T follicular helper cell (primary cell): ENCODE measurements around the gene TOR1A.
"Not testable (repeated sequence)": the region's sequence is repeated elsewhere in the genome, so short reads cannot be mapped to it uniquely, and the experiment has no call there.

Experiments used
- DNase-seq: peaks from one replicate; pipeline ENCODE4 v3.0.0-alpha.2; 2020; ENCODE audit warnings: low read depth

TOR1A gene

DNA sequence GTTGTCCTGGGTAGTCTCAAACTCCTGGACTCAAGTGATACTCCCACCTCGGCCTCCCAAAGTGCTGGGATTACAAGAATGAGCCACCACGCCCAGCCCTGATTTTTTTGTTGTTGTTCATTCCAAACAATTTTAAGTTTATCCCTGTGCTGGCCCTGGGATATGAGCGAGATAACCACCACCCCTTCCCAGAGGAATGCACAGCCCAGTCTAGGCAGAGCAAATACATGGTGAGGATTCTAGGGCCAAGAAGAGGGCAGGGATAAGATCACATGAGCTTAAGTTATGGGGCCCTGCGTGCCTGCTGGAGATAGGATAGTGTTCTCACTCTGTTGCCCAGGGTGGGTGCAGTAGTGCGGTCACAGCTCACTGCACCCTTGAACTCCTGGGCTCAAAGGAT, 42.0 kb downstream of the TOR1A start:
- no peak for DNase-seq

DNA sequence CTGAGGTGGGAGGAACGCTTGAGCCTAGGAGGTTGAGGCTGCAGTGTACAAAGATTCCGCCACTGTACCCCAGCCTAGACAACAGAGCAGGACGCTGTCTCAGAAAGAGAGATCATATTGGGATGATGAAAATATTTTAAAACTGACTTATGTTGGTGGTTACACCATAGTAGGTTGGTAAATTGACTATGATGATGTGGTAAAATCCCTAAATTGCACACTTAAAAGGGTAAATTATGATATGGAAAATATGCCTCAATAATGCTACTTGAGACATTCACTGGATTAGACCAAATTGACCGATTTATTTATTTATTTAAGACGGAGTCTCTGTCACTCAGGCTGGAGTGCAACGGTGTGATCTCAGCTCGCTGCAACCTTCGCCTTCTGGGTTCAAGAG, 42.8 kb downstream of the TOR1A start:
- no peak for DNase-seq

DNA sequence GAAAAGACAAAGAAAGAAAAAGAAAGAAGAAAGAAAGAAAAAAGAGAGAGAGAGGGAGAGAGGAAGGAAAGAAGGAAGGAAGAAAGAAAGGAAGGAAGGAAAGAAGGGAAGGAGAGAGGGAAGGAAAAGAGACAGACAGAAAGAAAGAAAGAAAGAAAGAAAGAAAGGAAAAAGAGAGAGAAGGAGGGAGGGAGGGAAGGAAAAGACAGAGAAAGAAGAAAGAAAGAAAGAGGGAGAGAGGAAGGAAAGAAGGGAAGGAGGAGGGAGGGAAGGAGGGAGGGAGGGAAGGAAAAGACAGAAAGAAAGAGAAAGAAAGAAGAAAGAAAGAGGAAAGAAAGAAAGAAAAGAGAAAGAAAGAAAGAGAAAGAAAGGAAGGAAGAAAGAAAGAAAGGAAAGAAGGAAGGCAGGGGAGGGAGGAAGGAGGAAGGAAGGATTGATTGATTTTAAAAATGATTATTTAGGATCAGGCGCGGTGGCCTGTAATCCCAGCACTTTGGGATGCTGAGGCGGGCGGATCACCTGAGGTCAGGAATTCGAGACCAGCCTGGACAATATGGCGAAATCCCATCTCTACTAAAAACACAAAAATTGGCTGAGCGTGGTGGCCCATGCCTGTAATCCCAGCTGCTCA, 44.3 kb downstream of the TOR1A start:
- no peak for DNase-seq

DNA sequence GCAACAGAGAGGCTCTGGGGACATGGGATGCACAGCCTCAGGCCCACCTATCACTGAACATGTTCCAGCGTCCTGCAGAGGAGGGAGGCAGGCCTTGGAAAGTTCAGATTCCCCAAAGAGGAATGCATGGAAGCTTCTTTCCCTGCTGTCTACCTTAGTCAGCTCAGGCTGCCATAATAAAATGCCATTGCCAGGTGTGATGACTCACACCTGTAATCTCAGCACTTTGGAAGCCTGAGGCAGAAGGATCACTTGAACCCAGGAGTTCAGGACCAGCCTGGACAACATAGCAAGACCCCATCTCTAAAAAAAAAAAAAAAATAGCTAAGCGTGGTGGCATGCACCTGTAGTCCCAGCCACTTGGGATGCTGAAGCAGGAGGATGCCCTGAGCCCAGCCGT, 45.5 kb downstream of the TOR1A start:
- DNase-seq: no peak

DNA sequence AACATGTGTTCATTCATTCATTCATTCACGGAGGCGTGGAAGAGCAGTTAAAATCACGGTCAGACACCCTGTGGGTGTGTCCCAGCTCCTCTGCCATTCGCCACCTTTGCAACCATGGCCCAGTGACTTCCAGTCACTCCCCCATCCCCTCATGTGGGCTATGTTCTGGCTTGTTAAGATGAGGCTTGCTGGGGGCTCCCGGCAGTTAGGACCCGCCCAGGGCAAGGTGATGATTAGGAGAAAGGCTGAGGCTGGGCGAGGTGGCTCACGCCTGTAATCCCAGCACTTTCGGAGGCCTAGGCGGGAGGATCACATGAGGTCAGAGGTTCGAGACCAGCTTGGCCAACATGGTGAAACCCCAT, 46.2 kb downstream of the TOR1A start:
- no peak for DNase-seq

DNA sequence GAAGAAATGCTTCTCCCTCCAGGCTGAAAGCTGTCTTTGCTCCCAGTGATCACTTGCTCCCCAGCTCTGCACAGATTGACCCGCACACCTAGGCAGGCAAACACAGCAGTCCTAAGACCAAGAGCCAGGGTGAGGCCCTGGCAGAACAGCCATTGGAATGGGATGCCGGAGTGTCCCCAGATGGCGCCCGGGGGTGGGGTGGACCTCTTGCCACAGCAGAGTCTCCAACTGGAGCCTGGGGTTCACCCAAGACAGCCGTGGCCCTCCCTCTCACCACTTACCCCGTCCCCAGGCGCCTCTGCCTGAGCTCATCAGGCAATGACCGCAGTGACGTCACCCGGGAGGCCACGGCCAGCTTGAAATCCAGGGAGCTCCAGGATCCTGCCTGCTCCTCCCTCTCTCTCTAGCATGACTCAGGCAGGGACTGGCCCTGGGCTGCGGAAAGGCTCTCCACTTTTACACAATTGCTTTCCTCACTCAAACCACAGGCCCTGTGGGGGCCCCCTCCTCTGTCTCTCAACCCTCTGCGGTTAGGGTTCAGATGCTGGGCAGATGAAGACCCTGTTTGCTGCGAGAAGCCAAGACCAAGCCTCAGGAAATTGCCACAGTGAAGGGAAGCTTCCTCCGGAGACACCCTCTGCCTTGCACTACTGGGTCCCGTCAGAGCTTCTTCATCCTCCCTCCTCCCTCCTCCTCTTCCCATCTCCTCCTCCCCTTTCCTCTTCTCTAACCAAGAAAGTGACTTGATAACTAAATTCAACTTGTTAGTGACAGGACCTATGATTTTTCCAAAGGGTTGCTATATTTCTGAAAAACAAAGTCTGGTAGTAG, 46.8 kb downstream of the TOR1A start:
- no peak for DNase-seq

DNA sequence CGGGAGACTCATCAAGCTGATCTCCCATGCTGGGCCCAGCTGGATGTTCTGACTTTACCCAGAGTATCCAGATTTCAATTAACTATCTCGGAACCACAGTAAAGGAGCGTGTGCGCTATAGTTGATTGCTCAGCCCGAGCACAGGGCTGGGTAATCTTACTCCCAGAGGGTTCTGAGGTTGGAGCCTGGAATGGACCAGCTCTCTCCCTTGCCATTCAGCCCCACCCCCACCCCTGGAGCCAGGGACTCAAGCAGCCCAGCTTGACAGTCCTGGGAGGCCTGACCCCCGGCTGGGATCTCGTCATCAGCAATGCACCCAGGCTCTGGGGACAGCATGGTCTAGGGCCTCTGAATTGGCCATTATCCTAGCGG, 47.4 kb downstream of the TOR1A start:
- DNase-seq: no peak

DNA sequence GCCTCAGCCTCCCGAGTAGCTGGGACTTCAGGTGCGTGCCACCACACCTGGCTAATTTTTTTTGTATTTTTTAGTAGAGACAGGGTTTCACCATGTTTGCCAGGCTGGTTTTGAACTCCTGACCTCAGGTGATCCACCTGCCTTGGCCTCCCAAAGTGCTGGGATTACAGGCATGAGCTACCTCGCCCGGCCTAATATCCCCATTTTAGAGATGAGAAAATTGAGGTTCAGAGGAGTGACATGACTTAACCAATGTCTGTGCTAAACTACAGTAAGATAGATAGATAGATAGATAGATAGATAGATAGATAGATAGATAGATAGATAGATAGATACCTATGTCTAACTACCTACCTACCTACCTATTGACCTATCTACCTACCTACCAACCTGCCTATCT, 47.8 kb downstream of the TOR1A start:
- not testable (repeated sequence) for DNase-seq

DNA sequence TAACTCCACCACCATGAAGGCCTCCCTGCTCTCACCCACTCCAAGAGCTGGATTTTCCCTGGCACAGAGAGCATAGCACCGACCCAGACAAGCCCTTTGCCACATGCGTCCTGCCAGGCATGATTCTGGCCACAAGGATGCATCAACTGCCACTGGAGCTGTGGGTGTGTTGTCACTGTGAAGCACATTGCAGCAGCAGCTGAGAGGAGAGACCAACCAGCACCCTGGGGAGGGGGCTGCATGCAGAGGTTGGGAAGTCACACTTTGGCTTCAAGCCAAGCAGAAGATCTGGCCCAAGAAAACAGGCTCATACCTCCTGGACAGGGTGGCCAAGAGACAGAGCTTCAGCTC, 48.5 kb downstream of the TOR1A start:
- DNase-seq: no peak

DNA sequence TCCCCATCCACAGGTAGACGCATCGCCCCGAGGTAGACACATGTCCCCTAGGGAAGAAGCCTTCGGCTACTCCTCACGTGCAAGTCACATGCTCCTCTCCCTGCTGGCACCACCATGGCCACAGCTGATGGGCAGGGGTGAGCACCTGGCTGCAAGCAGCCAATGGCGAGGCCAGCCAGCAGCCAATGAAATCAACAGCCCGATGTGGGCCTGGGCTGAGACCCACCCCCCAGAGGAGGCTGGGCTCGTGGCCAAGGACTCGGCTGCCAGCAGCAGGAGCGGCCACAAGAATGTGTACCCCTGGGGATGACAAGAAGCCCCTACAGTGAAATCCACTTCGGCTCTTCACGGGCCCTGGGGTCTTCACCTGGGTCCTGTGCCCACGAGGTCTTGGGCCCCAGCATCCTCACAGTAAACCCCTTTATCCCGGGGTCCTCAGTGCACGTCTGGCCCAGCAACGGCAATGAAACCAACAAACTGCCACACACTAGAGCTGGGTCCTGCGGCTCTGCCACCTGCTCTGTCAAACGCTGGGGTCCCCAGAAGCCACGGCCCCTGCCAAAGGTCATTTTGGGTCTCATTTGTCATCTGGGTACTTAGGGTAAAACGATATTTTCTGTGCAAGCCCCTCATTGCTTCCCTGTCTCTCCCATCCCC, 49.0 kb downstream of the TOR1A start:
- DNase-seq: no peak

DNA sequence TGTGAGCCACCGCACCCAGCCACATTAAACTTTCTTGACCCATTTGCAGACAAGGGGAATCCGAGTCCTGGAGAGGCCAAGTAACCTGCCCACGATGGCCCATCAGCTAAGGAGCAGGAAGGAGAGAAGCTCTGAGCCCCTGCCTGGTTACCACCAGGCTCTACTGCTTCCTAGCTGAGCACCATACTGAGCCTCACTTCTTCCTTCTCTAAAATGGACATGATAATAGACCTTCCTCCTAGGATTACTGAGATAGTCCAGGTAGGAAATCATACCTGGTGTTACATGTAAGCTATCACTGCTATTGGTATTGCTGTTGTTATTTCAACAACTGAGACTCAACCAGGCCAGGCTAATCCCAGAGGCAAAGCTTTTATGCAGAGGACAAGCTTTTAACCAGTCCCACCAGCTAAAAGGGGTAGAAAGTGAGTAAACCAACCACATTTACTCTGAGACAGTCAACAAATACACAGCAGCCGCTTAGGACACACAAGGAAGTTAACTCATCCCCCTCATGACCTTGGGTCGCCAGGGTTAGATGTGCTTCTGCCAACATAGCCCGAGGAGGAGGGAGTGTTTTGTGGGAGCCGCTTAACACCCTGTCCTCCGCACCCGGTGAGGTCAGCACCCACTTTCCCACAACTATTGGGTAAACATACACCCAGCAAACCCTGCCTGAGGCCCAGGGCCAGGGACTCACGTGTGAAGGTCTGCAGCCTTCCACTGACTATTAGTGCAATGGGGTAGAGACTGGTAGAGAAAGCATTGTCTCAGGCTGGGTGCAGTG, 50.5 kb downstream of the TOR1A start:
- no peak for DNase-seq

DNA sequence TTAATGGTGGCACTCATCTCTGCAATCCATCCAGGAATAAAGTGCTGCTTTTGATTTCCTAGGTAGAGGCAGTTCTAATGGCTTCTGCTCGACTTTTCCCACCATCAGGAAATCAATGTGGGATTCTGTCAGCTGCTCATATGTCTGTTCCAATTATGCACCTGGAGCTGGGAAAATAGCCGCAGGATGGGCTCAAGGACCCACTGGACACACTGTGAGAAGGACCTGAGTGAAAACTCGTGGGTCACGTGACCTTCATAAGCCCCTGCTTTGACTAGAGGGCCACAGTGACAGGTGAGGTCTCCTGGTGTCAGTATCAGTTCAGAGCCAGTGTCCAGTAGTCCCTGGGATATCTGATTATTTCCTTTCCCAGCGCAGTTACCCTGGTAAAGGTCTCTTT, 53.2 kb downstream of the TOR1A start:
- no peak for DNase-seq

DNA sequence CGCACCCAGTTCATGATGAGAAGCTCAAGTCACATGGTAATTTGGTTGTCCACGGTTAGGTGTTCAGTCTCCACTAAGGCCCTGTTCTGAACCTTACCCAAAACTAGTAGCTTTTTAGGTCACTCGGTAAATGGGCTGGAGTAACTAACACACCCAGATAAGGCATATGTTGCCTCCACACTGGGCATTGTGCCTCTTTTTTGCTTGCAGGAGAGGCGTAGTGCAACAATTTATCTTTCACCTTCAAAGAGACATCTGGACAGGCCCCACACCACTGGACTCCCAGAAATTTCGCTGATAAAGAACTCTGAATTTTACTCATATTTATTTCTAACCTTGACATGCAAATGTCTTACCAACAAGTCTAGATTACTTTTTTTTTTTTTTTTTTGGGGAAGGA, 54.3 kb downstream of the TOR1A start:
- no peak for DNase-seq

DNA sequence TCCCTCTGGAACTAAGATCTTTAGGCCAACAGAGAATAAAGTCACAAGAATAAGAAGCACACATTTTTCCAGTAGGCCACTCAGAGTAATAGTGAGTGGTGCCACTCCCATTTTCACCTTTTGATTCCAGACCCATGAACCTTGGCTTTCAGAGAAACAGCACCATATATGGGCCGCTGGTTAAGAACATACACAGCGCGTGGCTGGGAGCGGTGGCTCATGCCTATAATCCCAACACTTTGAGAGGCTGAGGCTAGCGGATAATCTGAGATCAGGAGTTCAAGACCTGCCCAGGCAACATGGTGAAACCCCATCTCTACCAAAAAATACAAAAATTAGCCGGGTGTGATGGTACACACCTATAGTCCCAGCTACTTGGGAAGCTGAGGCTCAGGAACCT, 55.5 kb downstream of the TOR1A start:
- DNase-seq: no peak

DNA sequence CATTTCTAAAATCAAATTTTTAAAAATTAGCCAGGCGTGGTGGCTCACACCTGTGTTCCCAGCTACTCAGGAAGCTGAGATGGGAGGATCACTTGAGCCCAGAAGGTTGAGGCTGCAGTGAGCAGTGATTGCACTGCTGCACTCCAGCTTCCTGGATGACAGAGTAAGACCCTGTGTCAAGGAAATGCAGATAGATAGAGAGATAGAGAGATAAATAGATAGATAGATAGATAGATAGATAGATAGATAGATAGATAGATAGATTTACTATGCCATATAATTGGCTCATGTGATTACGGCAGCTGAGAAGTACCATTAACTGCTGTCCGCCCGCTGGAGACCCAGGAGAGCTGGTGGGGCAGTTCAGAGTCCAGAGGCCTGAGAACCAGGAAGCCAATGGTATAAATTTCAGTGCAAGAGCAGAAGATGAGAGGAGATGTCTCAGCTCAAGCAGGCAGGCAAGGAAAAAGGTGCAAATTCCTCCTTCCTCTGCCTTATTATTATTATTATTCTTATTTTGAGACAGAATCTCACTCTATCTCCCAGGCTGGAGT, 58.1 kb downstream of the TOR1A start:
- no peak for DNase-seq

DNA sequence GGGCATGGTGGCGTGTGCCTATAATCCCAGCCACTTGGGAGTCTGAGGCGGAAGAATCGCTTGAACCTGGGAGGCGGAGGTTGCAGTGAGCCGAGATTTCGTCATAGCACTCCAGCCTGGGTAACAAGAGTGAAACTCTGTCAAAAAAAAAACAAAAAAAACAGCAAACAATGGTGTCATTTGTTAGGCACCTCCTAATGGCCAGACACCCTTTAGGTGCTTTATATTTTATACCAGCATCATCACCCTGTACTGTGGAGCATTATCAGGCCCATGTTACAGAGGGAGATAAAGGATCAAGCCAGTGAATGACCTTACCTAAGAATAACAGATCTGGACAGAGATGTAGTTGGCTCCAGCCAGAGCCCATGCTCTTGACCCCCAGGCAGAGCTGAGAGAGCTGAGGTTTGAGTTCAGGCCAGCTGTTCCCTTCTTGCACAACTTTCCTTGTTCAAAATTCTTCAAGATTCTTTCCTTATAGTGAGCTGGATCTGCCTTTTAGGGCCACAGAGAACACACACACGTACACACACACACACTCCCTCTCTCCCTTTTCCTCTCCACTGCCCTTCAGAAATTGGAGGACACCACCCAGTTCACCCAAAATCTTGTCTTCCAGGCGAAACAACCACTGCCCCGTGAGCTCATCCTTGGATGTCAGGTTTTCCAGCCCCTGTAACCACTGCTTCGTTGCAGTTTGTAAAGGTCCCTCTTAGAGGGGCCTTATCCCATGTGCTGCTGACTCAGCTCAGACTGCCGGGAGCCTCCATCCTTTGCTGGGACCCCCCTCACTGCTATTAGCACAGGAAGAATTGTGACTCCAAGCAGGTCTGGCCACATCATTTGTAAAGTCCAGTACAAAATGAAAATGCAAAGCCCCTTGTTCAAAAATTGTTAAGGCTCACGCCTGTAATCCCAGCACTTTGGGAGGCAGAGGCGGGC, 60.7 kb downstream of the TOR1A start:
- no peak for DNase-seq
